Measurements from ENCODE around the gene SMIM5.

- no peak for TF ChIP-seq POLR2AphosphoS5 (IDR thresholded peaks at IDR 0.05; ENCODE audit: insufficient read depth in 1 of 2, low read depth in 1 of 2)
- TF ChIP-seq, protein P1, sequence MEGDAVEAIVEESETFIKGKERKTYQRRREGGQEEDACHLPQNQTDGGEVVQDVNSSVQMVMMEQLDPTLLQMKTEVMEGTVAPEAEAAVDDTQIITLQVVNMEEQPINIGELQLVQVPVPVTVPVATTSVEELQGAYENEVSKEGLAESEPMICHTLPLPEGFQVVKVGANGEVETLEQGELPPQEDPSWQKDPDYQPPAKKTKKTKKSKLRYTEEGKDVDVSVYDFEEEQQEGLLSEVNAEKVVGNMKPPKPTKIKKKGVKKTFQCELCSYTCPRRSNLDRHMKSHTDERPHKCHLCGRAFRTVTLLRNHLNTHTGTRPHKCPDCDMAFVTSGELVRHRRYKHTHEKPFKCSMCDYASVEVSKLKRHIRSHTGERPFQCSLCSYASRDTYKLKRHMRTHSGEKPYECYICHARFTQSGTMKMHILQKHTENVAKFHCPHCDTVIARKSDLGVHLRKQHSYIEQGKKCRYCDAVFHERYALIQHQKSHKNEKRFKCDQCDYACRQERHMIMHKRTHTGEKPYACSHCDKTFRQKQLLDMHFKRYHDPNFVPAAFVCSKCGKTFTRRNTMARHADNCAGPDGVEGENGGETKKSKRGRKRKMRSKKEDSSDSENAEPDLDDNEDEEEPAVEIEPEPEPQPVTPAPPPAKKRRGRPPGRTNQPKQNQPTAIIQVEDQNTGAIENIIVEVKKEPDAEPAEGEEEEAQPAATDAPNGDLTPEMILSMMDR (IDR thresholded peaks at IDR 0.05) = no peak
- no peak for TF ChIP-seq POLR2A (IDR thresholded peaks at IDR 0.05)
These were observed 13.5 kb upstream of the SMIM5 start for GRCh38 chr17:75619506-75620431.
